ENCODE results near the gene FBXW10B.
"Not testable (repeated sequence)": the region's sequence is repeated elsewhere in the genome, so short reads cannot be mapped to it uniquely, and the experiment has no call there.

FBXW10B gene

GRCh38 chr17:15619331-15620058 is at the start of gene FBXW10B:
Gene FBXW10B, minus strand, starts transcription at chr17:15619704. Its CDS starts 192 bp downstream, at chr17:15619512.
- not testable (repeated sequence) for DNase-seq (ENCODE audit: low read depth in 2 of 2)

- no peak for DNase-seq (ENCODE audit: low read depth in 2 of 2)
These were observed 44.2 kb upstream of the FBXW10B start for GRCh38 chr17:15663691-15664090.

- no peak for DNase-seq (ENCODE audit: low read depth in 2 of 2)
These were observed 43.7 kb upstream of the FBXW10B start for GRCh38 chr17:15663176-15663575.

GRCh38 chr17:15662681-15663080 is 43.2 kb upstream of the FBXW10B start:
- DNase-seq (ENCODE audit: low read depth in 2 of 2): no peak

GRCh38 chr17:15660077-15660476 is 40.6 kb upstream of the FBXW10B start:
- DNase-seq (ENCODE audit: low read depth in 2 of 2): no peak

GRCh38 chr17:15659663-15660062 is 40.2 kb upstream of the FBXW10B start:
- no peak for DNase-seq (ENCODE audit: low read depth in 2 of 2)

- DNase-seq (ENCODE audit: low read depth in 2 of 2): no peak
These were observed 39.7 kb upstream of the FBXW10B start for GRCh38 chr17:15659236-15659635.

- DNase-seq (ENCODE audit: low read depth in 2 of 2): no peak
These were observed 38.8 kb upstream of the FBXW10B start for GRCh38 chr17:15658296-15658695.

GRCh38 chr17:15657868-15658267 is 38.4 kb upstream of the FBXW10B start:
- no peak for DNase-seq (ENCODE audit: low read depth in 2 of 2)

- no peak for DNase-seq (ENCODE audit: low read depth in 2 of 2)
These were observed 35.5 kb upstream of the FBXW10B start for GRCh38 chr17:15654886-15655561.

- not testable (repeated sequence) for DNase-seq (ENCODE audit: low read depth in 2 of 2)
These were observed 34.9 kb upstream of the FBXW10B start for GRCh38 chr17:15654401-15654800.

GRCh38 chr17:15652960-15653359 is 33.5 kb upstream of the FBXW10B start:
- DNase-seq (ENCODE audit: low read depth in 2 of 2): no peak

GRCh38 chr17:15651583-15652110 is 32.1 kb upstream of the FBXW10B start:
- DNase-seq (ENCODE audit: low read depth in 2 of 2): peak; percentile 5 to 6

GRCh38 chr17:15650741-15651582 is 31.5 kb upstream of the FBXW10B start:
- DNase-seq (ENCODE audit: low read depth in 2 of 2): no peak

GRCh38 chr17:15649861-15650421 is 30.4 kb upstream of the FBXW10B start:
- no peak for DNase-seq (ENCODE audit: low read depth in 2 of 2)

GRCh38 chr17:15648386-15648785 is 28.9 kb upstream of the FBXW10B start:
- DNase-seq (ENCODE audit: low read depth in 2 of 2): no peak

- not testable (repeated sequence) for DNase-seq (ENCODE audit: low read depth in 2 of 2)
These were observed 26.4 kb upstream of the FBXW10B start for GRCh38 chr17:15645942-15646312.

- not testable (repeated sequence) for DNase-seq (ENCODE audit: low read depth in 2 of 2)
These were observed 25.8 kb upstream of the FBXW10B start for GRCh38 chr17:15645099-15645941.

- not testable (repeated sequence) for DNase-seq (ENCODE audit: low read depth in 2 of 2)
These were observed 23.2 kb upstream of the FBXW10B start for GRCh38 chr17:15642505-15643251.

GRCh38 chr17:15642014-15642413 is 22.5 kb upstream of the FBXW10B start:
- not testable (repeated sequence) for DNase-seq (ENCODE audit: low read depth in 2 of 2)

Measured in stimulated activated CD8-positive, alpha-beta memory T cell treated with anti-CD3 and anti-CD28 coated beads, Interleukin-2, amount 100 ng/mL, for 48 hours (primary cell).